ENCODE results near the gene COL23A1.

COL23A1 gene

DNA sequence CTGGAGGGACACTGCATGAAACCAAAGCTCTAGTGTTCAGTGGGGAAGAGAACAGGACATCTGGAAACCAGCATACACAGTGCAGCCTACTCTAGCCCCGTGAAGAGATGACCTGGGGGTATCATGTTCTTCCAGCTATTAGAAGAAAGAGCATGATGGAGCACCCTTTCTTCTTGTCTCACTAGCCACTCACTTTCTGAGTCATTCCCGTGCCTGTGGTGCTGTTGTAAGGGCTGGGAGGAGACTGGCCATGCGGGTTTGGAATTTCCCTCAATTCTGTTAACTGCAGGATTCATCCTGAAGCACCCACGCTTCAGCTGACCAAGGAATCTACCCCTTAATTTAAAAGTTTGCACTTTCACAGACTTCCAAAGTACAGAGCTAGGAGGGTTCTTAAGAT, 137.0 kb downstream of the COL23A1 start:
- no peak for DNase-seq

DNA sequence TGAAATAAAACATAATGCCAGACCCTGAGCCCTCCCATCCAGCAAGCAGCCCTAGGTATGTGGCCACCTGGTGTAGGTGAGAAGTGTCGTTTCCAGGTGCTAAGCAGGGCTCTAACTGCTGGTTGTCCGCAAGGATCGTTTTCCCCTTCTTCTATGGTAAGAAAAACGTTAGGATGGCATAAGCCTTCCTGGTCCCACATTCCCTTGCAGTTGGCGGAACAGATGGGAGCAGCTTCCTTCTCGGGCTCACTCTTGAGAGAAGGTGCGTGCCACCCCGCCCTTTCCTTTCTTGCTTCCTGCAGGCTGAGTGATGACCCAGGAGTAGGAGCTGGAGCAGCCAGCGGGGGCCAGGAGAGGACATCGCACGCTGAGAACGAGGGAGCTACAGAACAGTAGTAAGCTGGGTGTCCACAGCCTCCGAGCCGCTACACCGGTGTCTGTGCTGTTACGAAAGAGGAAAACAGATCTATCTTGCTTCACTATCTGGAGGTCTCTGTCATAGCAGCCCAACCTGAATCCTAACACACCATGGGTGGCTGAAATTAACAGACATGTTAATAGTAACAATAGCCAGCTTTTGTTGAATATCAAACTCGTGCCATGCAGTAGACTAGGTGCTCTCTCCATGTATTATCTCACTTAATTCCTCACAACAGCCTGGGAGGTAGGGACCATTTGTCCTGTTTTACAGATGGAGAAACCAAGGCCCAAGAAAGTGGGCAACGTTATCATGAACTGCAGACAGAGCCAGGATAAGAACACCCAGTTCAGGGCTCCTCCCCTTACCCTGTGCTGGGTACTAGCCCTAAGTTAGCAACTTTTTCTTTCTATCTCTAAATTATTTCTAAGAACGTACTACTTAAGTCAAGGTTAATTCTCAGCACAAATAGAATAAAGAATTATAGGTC, 139.8 kb downstream of the COL23A1 start:
- no peak for DNase-seq

- no peak for DNase-seq
Measured at GRCh38 chr5:178449163-178450070, 140.8 kb downstream of the COL23A1 start.

- no peak for DNase-seq
Measured at GRCh38 chr5:178445534-178445933, 144.7 kb downstream of the COL23A1 start.

- no peak for DNase-seq
Measured at GRCh38 chr5:178442405-178443257, 147.6 kb downstream of the COL23A1 start.

DNA sequence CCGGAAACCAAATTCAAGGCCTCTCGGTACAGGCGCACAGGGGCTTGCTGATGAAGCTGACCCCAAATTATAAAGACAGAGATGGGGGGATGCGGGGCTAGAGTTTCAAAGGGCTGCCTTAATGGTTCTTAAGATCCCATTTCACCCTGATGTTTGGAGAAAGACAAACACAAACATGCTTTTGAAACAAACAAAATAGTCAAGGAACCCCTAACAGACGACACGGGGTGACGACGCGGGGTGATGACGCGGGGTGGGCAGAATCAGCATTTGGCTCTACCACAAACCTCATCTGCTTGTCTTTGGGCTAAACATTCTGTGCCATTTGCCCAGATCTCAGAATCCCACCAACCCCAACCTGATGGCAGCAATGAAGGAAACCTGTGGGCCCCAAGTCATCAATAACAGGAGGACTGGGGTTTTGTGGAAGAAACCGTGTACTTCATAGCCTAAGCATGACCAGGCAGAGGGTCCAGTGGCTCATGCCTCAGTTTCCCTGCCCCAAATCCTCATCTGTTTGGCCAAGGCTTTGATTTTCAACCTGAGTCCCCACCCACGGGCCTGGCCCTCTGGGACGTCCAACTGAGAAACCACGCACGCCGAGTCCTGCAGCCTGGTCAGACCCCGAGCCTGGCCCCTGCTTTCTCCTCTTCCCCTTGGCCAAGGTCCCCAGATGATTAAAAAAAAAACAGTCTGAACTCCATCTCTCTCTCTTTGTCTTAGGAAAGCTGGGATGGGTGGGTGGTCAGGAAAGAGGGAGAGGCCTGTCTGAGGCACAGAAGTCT, 148.5 kb downstream of the COL23A1 start:
- DNase-seq, result no peak

DNA sequence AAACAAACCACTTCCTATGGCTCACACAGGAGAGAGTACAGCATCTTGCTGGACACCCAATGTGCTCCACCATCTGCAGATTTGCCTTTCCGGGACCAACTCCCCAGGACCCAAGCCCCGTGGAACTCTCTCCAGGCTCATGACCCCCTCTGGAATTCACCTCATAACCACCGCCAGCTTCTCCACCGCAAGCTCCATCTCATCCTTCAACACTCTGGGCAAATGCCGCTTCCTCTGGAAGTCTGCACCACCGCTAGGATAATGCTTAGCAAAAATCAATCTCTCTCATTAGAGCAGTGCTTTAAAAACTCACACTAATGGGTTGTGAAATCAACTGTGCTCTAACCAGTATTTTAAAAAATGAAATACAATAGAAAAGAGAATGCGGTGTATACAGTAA, 150.0 kb downstream of the COL23A1 start:
- DNase-seq, result no peak

GRCh38 chr5:178439493-178440180, 150.6 kb downstream of the COL23A1 start:
- no peak for DNase-seq

- no peak for DNase-seq
Measured at GRCh38 chr5:178438796-178439195, 151.4 kb downstream of the COL23A1 start.

DNA sequence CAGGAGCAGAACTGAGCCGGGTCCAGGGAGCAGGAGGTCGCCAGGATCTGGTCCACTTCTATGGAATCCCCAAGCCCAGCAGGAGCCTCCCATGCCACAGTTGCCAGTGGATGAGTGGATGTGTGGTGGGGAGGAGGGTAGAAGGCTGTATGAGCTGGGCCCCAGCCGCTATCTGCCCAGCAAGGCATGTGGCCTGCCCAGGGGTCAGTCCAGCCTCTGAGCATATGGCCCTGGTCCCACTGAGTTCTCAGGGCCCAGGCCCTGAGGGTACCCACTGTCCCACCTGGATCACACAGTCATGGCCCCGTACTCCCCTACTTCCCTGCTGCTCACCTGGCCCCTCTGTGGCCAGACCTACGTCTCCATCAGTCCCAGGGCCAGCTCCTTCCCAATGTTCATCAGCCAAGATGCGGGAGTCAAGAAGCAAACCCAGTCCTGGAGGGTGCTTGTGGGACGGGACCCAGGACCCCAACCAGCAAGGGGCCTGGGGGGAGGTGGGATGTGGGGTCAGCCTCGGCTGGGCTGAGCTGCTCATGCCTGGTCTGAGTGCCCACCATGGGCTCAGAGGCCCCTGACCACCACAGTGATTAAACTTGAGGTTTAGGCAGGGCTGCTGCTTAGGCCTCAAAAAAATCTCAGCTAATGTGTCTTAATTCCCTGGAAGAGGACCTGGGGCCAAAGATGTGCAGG, 152.7 kb downstream of the COL23A1 start:
- DNase-seq, result no peak

DNA sequence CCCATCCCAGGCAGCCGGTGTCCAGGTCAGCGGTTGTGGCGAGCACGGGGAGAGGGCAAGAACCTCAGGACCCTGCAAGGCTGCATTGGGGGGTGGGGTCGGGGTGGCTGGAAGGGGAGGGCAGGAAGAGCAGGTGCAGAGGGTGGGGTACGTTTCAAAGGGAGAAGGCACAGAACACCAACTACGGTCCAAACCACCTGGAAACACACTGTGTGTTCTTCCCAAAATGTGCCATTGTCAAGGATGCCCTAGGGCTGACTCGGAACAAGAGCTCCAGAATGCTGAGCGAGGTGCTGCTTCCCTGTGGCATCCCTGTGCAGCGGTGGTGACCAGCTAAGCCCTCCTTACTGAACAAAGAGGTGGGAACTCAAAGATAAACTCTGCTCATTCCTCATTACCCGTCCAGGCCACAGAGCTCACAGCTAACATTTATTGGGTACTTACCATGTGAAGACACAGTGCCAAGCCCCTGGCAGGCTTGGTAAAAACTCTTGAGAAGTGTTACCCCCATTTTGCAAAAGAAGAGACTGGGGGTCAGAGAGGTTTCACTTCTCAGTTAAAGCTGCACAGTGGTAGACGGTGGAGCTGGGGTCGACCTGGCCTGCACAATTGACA, 153.8 kb downstream of the COL23A1 start:
- DNase-seq, result no peak

DNA sequence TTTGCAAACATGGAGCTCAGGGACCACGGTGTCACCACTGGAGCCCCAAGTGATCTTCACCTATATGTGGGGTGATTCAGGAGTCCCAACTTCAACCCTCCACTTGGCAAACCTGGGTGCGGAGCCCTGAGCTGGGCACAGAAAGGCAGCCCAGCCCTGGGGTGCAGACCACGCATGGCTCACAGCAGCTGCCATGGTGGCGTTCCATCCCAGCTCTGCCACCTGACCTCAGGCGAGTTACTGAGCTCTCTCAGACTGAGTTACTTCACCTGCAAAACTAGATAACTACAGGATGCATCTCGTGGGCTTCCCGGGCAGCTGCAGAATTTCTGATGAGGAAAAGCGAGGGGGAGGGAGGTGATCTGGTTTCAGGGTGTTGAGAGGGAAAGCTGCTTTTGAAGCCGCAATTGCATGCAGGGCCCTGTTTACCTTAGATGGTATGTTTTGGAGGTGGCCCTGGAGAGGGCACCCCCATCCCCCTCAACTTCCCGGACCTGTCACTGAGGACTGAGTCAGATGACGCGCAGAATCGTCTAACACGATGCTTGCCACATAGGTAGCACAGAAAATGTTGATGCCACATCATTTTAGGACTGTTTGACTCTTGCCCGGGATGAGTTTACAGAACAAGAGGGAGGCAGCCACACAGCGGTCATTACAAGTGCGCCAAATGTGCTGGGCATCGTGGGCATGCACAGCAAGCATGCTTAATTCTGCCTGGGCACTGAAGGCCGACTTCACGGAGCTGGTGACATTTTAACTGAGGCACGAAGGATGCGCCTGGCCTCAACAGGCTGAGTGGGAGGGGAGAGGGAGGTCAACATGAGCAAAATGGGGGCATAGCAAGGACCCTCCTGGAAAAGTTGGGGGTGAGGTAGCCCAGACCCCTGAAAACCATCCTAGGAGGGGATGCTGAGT, 154.6 kb downstream of the COL23A1 start:
- no peak for DNase-seq

DNA sequence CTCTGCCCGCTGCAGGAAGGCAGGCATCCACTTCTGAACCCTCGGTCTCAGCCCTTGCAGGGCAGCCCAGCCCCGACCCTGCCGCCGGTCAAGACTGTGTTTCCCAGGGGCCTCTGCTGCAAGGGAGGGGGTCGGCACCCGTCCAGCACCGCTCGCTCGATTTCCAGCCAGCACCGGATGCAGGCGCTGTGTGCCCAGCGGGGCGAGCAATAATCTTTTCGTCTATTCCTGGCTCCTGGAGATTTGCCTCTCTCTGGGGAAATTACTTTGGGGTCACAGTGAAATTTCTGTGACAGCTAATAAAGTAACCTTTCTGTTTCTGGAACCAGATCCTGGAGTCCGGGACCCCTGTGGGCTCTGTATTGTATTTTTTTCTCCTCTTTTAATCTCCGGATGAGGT, 155.3 kb downstream of the COL23A1 start:
- no peak for DNase-seq

DNA sequence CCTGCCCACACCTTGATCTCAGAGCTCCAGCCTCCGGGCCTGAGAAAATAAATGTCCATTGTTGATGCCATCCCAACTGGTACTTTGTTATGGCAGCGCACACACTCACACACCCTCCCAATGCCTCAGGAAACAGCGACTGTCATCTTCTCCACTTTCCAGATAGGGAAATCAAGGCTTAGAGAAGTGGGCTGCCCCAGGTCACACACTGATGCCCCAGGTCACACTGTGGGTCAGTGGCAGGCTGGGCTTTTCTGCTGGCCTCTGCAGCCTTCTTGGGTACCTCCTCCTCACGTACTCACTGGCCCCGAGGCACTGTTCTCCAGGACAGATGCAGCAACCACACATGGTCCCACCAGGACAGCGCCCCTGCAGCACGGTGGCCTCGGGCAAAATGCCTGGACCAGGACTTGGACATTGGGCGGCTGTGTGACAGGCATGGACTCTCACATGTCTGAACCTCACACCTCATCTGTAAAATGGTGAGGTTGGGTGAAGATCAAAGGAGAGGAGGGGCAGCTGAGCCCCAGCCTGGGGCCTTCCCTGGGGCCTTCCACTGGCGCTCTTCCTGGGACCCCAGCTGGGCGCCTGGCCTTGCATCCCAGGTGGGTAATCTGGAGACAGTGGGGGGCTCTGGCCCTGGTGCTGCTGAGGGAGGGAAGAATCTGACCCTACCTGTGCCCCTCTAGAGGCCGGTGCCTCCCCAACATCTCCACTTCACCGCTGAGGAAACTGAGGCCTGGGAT, 156.0 kb downstream of the COL23A1 start:
- no peak for DNase-seq

GRCh38 chr5:178433273-178433775, 156.9 kb downstream of the COL23A1 start:
- DNase-seq, result no peak

DNA sequence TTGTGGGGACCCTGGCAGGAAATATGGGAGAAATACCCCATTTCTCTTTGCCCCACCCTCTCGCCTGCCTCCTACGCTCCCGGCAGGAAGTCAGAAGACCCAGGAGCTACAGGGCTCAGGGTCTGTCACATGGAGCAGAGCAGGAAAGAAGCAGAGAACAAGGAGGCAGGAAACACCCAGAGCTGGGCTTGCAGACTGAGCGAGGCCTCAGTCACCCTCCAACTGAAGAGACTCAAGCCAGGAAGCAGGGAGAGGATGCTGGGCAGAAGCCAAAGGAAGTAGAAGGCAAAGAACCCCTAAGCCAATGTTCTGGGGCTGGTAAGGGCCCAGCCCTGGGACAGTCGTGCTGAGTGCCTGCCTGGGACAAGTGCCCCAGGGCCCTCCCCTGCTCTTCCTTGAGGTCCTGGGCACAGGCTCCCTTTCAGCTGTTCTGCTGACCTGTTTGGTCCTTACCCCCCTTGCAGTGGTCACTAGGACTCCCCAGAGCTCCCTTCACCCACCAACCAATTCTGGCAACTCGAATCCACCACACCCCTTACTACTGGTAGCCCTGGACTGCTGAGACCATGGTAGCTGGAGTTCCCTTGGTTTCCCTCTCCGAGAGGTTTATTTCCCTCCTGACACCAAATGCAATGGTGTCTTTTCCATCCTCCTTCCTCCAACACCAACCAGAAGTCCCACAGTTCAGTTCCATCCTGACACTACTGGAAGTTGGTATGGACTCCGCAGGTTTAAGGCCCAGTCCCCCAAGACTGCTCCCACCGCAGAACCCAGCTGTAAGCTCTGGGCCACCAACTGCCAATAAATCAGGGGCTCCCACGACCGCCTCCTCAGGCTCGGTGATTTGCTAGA, 157.5 kb downstream of the COL23A1 start:
- DNase-seq, result no peak

DNA sequence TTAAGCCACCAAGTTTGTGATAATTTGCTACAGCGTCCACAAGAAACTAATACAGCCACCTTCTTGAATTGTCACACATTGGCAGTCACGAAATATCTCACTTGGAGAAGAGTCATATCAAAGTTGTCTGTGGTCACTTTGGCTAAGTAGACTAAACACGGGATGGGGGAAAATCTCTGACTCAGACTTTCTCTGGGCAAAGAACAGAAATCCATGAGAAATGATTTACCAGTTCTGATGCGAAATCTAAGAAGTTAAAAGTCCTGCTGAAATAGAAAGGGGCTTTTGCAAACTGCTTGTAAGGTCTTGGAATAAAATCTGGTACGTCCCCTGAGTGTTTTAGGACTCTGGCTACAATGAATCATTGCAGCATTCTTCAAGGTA, 158.4 kb downstream of the COL23A1 start:
- no peak for DNase-seq

Data from activated naive CD4-positive, alpha-beta T cell treated with anti-CD3 and anti-CD28 coated beads, Interleukin-2, amount 50 U/mL, for 16 hours (primary cell).